GM12801 (cell line): ENCODE results near the gene GPR39.

Experiments
- TF ChIP-seq, protein P1 (sequence below): IDR thresholded peaks from one replicate; pipeline ENCODE4 v1.5.1; 2011; ENCODE audit warnings: control low read depth; ENCODE audit not compliant: insufficient read length; ENCODE audit errors: extremely low read depth

Gene GPR39

DNA sequence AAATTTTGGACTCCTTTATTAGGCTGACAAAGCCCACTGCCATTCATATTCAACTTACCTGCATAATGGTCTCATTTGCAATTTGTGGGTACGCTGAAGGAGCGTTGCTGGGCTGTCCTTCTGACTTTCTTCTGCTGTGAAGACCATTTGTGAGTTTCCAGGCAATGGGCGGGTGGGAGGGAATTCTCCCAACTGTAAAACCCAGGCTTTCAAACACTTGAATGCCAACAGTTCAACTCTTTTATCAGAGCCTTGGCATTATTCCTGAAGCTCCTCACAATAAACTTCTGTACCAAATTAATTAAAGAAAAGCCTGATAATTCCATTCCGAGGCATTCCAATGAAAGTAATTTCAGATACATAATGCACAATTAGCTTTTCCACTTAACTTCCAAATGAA is 35.2 kb upstream of the GPR39 start:
- TF ChIP-seq, protein P1, sequence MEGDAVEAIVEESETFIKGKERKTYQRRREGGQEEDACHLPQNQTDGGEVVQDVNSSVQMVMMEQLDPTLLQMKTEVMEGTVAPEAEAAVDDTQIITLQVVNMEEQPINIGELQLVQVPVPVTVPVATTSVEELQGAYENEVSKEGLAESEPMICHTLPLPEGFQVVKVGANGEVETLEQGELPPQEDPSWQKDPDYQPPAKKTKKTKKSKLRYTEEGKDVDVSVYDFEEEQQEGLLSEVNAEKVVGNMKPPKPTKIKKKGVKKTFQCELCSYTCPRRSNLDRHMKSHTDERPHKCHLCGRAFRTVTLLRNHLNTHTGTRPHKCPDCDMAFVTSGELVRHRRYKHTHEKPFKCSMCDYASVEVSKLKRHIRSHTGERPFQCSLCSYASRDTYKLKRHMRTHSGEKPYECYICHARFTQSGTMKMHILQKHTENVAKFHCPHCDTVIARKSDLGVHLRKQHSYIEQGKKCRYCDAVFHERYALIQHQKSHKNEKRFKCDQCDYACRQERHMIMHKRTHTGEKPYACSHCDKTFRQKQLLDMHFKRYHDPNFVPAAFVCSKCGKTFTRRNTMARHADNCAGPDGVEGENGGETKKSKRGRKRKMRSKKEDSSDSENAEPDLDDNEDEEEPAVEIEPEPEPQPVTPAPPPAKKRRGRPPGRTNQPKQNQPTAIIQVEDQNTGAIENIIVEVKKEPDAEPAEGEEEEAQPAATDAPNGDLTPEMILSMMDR, result no peak

DNA sequence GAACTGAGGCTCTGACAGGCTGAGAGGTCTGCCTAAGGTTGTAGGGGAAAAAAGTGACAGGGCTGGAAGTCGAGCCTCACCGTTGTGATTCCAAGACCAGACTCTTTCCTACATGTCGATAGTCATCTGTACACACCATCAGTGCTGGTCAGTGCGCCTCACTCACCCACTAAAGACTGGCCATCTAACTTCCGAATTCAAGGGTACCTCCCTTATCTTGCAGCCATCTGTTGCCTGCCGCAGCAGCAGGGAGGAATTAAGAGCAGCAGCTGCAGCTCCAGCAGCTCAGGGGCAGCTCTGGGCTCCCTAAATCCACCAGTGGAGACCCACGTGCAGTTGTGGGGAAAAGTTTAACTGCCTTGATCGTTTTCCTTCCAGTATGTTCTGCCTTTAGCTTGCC is 32.6 kb upstream of the GPR39 start:
- TF ChIP-seq, protein P1, result no peak

DNA sequence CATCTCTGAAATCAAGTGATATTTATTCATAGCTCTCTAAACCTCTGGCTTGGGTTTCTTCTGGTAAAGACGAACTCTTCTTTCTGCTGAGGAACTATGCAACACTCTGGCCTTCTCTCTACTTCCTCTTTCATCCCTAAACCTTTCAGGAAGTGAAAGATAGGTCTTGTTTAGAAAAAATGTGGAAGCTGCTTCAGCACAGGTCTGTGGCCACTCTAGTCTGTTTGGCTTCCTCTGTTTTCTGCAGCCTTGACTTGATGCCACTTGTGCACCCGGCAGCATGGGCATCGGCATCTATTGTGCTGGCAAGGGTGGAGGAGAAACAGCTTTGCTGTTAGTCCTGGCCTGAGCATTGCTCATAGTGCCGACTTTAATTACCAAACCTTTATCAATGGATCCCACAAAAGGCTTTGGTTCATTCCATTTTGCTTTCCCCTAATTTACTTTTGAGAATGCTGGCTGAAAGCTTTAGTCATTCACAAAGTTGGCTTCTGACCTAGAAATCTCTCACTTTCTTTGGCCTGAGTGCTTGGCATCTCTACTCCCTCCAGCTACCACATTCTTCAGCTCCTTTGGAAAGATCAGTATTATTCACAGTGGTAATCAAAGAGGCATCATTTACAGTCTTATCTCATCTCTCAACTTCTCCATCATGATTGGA is 32.0 kb upstream of the GPR39 start:
- TF ChIP-seq, protein P1, result no peak

DNA sequence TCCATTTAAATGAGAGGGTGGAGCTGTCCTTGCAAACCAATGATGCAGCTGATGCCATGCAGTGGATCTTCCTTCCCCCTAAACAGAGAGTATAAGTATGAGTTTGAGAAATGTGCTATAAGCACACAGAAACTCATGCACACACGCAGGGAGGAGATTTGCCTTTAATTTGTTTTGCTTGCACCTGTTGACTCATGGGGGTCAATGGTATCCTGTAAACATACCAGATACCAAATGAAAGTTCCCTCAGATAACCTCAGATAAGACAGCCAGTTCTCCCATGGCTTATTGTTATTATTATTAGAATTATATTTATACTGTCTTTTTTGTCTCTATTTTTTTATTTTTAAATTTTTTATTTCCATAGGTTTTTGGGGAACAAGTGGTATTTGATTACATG is 29.5 kb upstream of the GPR39 start:
- TF ChIP-seq, protein P1, result no peak

DNA sequence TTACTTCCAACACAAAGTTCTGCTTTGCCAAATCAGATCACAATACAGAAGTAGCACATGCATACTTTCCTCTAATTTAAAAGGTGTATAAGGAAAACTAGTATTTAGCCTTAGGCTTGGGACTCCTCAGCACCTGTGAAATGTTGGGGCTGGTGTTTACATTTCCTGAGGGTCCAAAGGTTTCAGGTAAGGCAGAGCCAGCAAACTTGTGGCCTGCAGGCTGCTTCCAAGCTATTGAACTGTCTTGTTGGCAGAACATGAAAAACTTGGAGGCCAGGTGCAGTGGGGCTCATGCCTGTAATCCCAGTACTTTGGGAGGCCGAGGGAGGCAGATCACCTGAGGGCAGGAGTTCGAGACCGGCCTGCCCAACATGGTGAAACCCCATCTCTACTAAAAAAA is 26.5 kb upstream of the GPR39 start:
- TF ChIP-seq, protein P1, result no peak

DNA sequence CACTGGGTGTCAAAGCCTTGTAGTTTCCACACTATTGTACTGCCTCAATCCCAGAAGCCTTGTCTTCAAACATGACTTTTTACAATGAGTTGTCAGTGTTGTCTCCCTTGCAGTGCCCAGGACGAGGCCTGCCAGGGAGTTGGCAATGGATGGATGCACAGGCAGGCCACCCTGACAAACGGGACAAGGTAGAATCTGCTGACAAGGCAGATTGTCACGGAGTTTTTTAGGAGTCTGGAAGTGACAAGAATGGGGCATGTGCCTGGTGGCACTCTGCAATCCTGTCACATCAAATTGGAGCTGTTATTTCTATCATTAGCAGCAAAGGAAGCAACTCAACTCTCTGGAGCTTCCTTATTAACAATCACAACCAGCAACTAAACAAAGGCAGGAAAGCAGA is 25.2 kb upstream of the GPR39 start:
- TF ChIP-seq, protein P1, result no peak

DNA sequence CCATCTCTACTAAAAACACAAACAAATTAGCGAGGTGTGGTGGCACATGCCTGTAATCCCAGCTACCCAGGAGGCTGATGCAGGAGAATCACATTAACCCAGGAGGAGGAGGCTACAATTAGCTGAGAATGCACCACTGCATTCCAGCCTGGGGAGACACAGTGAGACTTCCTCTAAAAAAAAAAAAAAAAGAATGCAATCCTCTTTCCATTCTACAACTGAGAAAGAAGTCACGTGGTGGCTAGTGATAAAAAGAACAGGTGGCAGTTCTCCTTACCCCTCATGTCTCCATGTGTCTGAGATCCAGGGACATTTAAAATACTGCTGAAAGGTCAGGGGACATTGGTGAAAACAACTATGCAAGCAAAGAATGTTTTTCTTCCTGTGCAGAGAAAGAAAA is 24.4 kb upstream of the GPR39 start:
- TF ChIP-seq, protein P1, result no peak
